ENCODE measurements around the gene STX2.
"Not testable (repeated sequence)": the region's sequence is repeated elsewhere in the genome, so short reads cannot be mapped to it uniquely, and the experiment has no call there.

Gene STX2

DNA sequence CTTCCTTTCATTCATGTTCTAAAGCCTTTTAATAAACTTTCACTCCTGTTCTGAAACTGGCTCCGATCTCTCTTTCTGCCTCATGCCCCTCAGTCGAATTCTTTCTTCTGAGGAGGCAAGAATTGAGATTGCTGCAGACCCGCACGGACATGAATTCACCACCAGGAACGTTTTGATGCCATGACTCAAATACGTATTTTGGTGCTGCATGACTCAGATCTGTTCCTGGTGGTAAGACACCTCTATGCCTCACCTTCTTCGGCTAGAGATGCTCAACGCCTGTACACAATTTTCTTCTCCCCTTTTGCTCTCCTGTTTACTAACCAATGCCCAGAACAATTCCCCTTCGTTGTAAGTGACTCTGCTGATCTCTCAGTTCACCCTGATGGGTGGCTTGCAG lies 70.9 kb downstream of the STX2 start:
- DNase-seq (ENCODE audit: extremely low read depth in 1 of 2, low read depth in 1 of 2) = no peak

DNA sequence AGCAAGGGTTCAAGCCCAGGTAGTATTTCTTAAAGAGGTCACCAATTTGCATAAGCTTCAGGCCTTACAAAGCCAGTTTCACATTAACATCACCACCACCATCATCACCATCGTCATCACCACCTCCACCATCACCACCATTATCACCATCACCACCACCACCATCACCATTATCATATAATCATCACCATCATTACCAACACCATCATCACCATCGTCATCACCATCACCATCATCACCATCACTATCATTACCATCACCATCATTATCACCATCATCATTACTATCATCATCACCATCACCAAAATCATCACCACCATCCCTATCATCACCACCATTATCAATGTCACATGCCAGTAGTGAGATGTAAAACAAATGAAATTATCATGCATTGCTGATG lies 72.6 kb downstream of the STX2 start:
- DNase-seq (ENCODE audit: extremely low read depth in 1 of 2, low read depth in 1 of 2) = no peak

DNA sequence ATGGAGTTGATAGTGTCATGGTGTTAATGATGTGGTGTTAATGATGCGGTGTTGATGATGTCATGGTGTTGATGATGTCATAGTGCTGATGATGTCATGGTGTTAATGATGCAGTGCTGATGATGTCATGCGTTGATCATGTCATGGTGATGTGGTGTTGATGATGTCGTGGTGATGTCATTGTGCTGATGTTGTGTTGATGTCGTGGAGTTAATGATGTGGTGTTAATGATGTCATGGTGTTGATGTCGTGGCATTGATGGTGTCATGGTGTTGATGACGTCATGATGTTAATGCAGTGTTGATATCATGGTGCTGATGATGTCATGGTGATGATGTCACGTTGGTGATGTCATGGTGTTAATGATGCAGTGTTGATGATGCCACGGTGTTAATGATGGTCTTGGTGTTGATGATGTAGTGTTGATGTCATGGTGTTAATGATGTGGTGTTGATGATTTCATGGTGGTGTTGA lies 73.8 kb downstream of the STX2 start:
- DNase-seq (ENCODE audit: extremely low read depth in 1 of 2, low read depth in 1 of 2) = no peak

DNA sequence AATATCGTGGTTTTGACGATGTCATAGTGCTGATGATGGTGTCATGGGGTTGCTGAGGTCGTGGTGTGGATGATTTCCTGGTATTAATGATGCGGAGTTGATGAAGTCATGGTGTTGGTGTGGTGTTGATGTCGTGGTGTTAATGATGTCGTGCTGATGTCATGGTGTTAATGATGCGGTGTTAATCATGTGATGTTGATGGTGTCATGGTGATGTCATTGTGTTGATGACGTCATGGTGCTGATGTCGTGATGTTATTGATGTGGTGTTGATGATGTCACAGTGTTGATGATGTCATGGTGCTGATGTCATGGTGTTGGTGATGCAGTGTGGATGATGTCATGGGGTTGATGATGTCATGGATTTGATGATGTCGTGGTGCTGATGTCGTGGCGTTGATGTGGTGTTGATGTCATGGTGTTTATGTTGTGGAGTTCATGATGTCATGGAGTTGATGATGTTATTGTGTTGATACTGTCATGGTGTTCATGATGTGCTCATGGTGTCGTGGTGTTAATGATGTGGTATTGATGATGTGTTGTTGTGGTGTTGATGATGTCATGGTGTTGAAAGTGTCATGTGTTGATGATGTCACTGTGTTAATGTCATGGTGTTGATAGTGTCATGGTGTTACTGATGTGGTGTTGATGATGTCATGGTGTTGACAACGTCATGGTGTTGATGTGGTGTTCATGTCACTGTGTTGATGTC lies 74.4 kb downstream of the STX2 start:
- DNase-seq (ENCODE audit: extremely low read depth in 1 of 2, low read depth in 1 of 2) = no peak

DNA sequence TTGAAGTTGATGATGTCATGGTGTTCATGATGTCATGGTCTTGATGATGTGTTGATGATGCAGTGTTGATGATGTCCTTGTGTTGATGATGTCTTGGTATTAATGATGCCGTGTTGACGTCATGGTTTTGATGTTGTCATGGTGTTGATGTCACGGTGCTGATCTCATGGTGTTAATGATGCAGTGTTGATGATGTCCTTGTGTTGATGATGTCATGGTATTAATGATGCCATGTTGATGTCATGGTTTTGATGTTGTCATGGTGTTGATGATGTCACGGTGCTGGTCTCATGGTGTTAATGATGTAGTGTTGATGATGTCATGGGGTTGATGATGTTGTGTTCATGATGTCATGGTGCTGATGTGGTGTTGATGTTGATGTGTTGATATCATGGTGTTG lies 75.0 kb downstream of the STX2 start:
- DNase-seq (ENCODE audit: extremely low read depth in 1 of 2, low read depth in 1 of 2) = no peak

DNA sequence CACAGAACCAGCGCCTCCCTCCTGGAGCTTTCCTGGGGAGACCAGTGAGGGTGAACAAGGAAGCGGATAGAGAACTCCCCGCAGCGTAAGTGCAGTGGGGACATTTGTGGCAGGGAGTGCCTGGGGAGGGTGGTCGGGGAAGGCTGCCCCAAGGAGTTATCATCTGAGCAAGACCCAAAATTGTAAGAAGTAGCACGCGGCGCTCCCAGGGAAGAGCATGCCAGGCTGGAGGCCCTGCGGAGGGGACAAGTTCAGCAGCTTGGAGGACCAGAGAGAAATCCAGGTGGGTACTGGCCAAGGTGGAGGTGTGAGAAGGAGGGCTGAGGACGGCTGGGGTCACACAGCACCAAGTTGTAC lies 76.8 kb downstream of the STX2 start:
- no peak for DNase-seq (ENCODE audit: extremely low read depth in 1 of 2, low read depth in 1 of 2)

DNA sequence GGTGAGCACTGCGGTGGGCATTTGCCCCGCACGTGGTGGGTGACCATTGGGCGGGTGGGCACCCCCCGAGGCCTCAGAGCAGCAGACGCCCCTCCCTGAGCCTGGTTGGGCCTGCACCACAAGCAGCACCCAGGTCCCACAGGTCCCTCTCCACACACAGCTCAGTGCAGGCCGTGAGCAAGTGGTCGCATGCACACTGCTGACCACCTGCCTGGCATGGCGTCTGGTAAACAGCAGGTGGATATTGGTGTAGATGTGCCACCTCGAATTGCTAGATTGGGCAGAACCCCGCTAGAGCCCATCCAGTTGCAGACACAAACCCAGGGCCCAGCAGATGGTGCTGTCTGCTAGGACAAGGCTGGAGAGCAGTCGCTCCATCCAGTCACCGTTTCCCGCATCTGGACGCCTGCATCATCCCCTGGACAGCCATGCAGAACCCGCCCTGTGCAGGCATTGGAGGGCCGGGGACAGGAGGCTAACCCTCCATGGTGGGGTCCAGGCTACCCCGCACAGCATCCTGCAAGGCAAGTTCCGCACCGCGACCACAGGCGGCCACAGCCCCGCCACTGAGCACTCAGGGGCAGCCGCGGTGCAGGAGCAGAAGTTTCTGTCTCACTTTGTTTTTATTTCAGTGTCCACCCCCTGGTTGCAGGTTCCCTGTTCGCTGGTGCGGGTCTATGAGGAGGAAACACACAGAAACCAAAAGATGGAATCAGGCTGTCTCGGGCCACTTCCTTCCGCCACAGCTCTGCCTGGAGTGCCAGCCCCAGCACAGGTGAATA lies 77.3 kb downstream of the STX2 start:
- peak in 1 of 2 donors; percentile 45 for DNase-seq (ENCODE audit: extremely low read depth in 1 of 2, low read depth in 1 of 2)

DNA sequence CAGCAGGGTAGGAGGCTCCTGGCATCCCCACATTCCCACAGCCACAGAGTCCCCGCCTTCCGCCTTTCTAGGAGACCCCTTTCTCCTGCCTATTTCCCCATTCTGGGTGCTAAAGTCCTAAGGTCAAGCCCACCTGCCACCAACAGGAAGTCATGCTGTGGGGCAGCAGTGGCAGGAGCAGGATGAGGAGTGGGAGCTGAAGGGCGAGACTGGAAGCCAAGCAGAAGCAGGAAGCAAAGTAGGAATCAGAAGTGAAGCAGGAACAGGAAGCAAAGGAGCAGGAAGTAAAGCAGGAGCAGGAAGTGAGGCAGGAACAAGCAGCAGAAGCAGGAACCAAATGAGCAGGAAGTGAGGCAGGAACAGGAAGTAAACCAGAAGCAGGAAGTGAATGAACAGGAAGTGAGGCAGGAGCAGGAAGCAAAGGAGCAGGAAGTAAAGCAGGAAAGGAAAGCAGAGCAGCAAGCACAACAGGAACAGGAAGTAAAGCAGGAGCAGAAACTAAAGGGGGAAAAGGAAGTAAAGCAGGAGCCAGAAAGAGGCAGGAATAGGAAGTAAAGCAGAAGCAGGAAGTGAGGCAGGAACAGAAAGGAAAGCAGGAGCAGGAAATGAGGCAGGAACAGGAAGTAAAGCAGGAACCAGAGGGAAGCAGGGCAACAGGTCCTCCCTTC lies 84.7 kb downstream of the STX2 start:
- DNase-seq (ENCODE audit: extremely low read depth in 1 of 2, low read depth in 1 of 2) = no peak

DNA sequence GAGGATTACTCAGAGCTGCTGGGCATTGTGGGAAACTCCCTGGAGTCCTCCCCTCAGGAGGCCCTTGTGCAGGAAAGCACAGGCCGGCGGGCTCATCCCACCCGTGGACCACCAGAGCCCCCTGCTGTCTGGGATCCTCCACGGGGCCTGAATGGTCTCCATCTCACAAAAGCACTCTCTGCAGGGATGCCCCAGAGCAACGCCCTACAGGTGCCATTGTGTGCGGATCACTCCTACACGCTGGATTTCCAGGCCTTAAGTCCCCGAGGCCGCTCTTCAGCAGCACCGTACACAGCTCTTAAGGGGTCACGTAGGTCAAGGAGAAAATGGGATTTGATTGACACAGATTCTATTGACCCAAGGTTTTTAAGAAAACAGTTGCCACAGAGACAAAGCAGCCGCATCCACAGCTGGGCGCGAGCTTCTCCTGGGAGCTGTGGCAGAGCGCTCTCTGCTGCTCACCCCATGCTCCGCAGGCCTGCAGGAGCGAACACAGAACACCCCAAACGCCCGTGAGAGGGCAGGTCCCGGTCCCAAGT lies 86.3 kb downstream of the STX2 start:
- DNase-seq (ENCODE audit: extremely low read depth in 1 of 2, low read depth in 1 of 2) = no peak

DNA sequence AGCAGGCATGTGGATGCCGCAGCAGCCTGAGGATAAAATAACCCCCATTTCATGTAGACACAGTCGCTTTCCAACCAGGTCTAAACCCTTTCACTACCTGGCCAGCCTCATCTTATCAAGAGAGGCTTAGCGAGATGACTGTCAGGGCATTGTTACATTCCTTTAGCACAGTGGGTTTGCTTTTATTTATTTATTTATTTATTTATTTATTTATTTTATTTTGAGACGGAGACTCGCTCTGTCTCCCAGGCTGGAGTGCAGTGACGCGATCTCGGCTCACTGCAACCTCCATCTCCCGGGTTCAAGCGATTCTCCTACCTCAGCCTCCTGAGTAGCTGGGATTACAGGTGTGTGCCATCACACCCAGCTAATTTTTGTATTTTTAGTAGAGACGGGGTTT lies 87.0 kb downstream of the STX2 start:
- not testable (repeated sequence) for DNase-seq (ENCODE audit: extremely low read depth in 1 of 2, low read depth in 1 of 2)

DNA sequence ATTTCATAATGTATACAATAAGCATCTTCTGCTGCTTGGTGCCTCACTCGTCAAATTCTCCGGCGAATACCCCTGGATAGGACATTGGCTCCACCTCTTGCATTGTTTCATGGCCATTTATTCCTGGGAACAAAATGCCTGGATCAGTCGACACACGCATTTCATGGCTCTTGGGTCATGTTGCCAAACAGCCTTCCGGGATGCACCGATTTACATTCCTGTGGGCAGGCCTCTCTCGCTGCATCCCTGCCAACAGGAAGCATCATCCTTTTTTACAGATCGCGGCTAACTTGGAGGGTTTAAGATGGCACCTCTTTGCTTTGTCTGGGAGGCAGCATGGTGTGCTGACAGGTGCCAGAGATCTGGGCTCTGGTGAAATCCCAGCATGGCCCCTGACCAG lies 90.3 kb downstream of the STX2 start:
- DNase-seq (ENCODE audit: extremely low read depth in 1 of 2, low read depth in 1 of 2) = no peak

DNA sequence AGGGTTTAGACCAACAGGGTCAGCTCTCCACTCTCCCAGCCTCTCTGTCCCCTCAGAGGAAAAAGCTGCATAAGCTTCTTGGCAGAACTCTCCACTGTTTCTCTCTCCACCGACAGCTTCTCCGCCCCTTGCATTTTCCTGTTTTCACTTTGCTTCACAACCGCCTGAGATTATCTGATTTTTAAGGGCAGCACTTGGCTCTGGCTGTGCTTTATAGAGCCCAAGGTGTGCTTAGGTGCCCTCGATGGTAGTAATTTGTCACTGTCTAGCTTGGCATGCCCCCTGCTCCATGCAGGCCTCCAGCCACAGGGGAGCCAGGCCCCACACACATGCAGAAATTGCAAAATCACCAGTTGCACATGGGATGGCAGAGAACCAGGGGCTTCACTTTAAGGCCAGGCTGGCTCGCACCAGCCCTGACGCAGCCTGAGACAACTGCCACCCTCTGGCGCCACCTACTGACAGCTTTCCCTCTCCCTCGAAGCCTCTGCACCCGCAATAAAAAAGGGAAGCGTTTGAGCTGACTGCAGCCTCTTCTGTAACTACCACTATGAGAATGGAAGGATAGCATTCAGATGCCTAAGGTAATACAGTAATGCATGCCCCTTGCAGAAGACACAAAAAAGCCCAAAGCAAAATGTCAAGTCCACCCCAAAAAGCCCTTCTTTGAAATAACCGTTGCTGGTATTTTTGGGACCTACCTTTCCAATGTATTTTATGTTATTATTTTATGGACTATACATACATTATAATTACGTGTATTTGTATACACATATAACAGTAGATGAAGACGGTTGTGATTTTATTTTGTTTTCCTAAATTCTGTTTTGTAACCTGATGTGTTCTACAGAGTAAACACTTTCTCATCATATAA lies 90.9 kb downstream of the STX2 start:
- DNase-seq (ENCODE audit: extremely low read depth in 1 of 2, low read depth in 1 of 2) = peak; percentile 37 to 55

DNA sequence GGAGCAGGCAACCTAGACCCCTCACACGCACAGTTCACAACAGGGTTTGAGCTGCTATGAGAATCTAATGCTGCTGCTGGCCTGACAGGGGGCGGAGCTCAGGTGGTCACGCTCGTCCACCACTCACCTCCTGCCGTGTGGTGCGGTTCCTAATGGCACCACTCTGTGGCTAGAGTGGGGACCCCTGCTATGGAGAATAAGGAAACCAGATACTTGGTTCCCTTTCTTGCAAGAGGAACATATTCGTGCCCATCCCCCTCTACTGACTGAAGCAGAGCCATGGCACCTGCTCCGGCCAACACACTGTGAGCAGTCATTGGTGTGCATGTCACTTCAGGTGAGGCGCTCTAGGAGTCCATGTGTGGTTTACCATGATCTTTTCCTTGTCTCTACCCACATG lies 92.5 kb downstream of the STX2 start:
- DNase-seq (ENCODE audit: extremely low read depth in 1 of 2, low read depth in 1 of 2) = no peak

DNA sequence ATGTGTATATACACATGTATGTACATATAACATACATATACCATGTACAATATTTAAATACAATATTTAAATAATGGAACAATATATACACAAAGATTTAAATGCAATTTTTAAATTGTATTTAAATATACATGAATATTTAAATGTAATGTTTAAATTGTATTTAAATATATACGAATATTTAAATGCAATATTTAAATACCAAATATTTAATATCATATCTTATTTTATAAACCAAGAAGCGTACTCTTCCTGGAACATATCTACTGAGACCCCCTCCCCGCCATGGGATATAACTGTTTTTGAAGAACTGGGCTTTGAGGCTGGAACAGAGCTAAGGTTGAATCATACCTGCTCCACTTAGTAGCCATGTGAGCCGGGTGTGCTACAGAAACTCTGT lies 93.1 kb downstream of the STX2 start:
- DNase-seq (ENCODE audit: extremely low read depth in 1 of 2, low read depth in 1 of 2) = no peak

DNA sequence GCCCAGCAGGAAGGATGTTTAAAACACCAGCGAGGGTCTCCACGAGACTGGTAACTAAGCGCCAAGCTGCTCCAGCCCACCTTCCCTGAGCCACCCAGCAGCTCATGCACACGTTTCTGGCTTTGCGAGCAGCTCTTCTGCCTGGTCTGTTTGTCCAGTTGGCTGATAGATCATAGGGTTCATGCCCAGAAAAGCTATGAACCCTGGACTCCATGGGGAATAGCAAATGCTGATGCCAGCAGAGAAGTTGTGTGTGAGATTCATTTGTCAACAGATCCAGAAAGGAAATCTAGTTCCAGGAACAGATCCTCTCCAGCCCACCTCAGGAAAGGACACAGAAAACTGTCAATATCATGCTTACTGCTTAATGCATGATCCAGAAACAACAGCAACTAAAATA lies 94.8 kb downstream of the STX2 start:
- no peak for DNase-seq (ENCODE audit: extremely low read depth in 1 of 2, low read depth in 1 of 2)

DNA sequence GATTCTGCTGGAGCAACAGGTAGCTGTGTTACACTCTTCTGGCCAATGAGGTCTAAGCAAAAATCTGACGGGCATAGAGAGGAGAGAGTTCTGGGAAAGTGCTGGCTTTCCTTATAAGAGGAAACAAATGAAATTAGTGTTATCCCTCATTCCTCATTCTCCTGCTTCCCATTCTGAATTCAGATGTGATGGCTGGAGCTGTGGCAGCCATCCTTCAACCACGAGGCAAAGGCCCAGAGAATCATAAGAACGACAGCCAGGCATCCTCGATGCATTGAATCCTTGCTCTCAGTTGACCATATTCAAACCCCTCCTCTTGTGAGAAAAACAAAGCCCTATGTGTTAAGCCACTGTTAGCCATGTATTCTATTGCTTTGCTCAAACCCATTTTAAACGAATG lies 95.4 kb downstream of the STX2 start:
- DNase-seq (ENCODE audit: extremely low read depth in 1 of 2, low read depth in 1 of 2) = no peak

DNA sequence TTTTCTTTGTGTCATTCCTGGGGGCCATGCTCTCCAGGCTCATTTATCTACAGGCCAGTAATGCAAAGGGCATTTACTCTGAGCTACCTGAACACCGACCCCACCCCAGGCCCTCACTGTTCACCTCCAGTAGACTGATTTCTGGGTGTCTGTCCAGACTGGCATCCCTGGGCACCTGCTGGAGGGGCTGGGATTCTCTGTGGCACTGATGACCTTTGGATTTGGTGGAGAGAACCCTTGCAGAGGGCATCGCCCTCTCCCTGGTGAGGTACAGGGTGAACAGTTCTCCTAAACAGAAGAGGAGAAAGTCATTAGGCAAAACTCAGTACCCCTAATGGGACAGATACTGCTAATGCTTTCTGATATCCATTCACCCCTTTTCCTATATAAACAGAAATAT lies 95.9 kb downstream of the STX2 start:
- no peak for DNase-seq (ENCODE audit: extremely low read depth in 1 of 2, low read depth in 1 of 2)

DNA sequence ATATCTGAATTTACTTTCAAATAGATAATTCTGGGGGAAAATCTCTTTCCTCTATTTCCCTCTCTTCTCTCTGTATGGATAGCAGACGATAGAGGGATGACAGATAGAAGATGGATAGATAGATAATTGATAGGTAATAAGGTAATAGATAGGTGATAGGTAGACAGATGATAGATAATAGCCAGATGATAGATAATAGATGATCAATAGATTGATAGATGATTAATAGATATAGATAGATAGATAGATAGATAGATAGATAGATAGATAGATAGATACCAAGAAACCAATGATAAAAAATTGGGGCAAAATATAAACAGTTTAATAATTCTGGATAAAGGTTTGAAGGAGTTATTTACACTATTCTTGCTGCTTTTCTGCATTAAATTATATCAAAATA lies 96.3 kb downstream of the STX2 start:
- DNase-seq (ENCODE audit: extremely low read depth in 1 of 2, low read depth in 1 of 2) = no peak

DNA sequence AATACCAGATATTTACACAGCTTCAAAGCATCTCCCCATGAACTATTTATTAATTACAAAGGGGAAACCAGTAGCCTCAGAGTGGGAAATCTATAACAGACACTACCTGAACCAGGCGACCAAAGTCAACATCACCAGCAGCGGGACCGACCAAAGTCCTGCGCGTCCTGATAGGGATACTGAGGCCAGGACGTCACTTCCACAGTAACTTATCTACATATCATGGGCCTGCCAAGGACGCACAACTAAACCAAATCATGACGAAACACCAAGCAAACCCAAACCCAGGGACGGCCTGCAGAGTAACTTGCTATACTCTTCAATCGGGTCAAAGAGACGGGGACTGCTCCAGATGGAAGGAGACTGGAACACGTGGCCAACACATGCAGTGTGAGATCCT lies 96.9 kb downstream of the STX2 start:
- DNase-seq (ENCODE audit: extremely low read depth in 1 of 2, low read depth in 1 of 2) = no peak

Data from stimulated activated CD8-positive, alpha-beta memory T cell treated with anti-CD3 and anti-CD28 coated beads, Interleukin-7, amount 100 ng/mL, for 48 hours (primary cell).